ENCODE measurements around the gene CTSC. TPM values are rescaled to one million over a fixed set of nuclear protein-coding genes. Genes with fewer than 3 reads are reported as not detected.
"Not testable (repeated sequence)": the region's sequence is repeated elsewhere in the genome, so short reads cannot be mapped to it uniquely, and the experiment has no call there.

CTSC gene
- total RNA-seq, 4 donors from 2014 or later: 19.5 to 33.1 (median 28.5) TPM

DNA sequence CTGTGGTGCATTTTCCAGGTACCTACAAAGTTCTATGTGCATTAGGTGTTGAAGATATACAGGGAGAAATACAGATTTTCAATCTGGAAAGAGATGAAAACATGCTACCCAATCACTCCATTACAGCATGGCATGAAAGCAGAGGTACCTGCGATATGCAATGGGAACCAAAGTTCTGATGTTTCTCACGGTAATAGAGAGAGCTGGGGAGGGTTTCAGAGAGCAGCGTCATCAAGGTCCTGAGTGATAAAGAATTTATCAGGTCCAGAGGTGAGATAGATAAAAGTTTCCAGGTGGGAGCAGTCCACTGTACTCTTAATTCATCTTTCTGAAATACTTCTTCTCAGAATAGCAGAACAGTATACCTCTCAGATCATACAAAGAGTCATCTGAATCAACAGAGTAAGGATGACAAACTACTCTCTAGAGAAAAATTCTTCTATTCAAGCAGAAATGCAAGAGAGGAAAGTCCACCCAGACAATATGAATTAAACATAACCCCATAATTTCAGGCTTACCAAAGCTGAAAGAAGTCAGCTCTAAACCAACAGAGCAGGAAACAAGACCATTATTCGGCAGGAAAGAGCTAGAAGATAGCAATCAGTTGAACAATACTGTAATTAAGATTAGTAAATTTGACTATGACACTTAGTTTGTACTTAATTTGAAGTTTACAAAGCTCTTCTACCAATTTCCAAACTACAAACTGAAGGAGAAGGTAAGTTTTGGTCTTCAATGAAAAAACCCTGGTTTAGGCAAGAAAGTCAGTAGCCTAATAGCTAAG is 12.8 kb downstream of the CTSC start:
- TF ChIP-seq, protein P1, sequence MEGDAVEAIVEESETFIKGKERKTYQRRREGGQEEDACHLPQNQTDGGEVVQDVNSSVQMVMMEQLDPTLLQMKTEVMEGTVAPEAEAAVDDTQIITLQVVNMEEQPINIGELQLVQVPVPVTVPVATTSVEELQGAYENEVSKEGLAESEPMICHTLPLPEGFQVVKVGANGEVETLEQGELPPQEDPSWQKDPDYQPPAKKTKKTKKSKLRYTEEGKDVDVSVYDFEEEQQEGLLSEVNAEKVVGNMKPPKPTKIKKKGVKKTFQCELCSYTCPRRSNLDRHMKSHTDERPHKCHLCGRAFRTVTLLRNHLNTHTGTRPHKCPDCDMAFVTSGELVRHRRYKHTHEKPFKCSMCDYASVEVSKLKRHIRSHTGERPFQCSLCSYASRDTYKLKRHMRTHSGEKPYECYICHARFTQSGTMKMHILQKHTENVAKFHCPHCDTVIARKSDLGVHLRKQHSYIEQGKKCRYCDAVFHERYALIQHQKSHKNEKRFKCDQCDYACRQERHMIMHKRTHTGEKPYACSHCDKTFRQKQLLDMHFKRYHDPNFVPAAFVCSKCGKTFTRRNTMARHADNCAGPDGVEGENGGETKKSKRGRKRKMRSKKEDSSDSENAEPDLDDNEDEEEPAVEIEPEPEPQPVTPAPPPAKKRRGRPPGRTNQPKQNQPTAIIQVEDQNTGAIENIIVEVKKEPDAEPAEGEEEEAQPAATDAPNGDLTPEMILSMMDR (IDR thresholded peaks at IDR 0.05): no peak
- no peak for TF ChIP-seq POLR2A (IDR thresholded peaks at IDR 0.05)
- no peak for DNase-seq (ENCODE audit: low spot score in 2 of 2)
- intact Hi-C loops (cut with DNase I; ENCODE audit: low total_unique reads): no loop called here
- WGBS, 2 donors: 86 to 92% methylated on average over 4 of the region's 4 CpGs
- no peak overlapping the region for H3K4me3 ChIP-seq (ENCODE audit: low read depth, poor library complexity, severe bottlenecking)

DNA sequence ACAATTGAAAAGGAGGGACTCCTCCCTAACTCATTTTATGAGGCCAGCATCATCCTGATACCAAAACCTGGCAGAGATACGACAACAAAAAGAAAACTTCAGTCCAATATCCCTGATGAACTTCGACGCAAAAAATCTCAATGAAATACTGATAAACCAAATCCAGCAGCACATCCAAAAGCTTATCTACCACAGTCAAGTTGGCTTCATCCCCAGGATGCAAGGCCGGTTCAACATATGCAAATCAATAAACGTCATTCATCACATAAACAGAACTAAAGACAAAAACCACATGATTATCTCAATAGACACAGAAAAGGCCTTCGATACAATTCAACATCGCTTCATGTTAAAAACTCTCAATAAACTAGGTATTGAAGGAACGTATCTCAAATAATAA is 14.7 kb downstream of the CTSC start:
- H3K4me3 ChIP-seq (ENCODE audit: low read depth, poor library complexity, severe bottlenecking); DNase-seq (ENCODE audit: low spot score in 2 of 2); intact Hi-C loops (cut with DNase I; ENCODE audit: low total_unique reads): not testable (repeated sequence)
- WGBS, 2 donors: 86% methylated on average over 8 of the region's 8 CpGs

DNA sequence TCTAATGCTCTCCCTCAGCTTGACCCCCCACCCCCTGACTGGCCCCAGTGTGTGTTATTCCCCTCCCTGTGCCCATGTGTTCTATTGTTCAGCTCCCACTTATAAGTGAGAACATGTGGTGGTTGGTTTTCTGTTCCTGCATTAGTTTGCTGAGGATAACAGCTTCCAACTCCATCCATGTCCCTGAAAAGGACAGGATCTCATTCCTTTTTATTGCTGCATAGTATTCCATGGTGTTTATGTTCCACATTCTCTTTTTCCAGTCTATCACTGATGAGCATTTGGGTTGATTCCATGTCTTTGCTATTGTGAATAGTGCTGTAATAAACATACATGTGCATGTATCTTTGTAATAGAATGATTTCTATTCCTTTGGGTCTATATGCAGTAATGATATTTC is 16.1 kb downstream of the CTSC start:
- intact Hi-C loops (cut with DNase I; ENCODE audit: low total_unique reads); DNase-seq (ENCODE audit: low spot score in 2 of 2); H3K4me3 ChIP-seq (ENCODE audit: low read depth, poor library complexity, severe bottlenecking): not testable (repeated sequence)

DNA sequence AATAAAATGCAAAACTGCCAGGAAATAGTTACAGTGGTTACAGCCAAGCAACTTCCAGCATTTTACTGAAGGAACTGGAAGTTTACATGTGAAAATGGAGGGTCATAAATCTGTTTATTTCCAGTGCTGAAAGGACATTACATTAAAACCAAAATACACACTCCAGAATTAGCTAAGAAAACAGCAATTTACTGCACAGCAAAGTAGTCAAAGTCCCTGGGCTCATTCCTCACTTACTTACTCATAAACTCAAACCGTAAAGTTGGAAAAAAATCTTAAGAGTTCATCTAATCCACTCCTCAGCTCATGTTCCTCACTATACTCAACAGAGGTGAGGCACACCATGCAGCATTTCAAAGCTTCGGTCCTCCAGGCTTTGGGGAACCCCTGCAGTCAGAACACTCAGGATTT is 17.4 kb downstream of the CTSC start:
- DNase-seq (ENCODE audit: low spot score in 2 of 2): no peak
- H3K4me3 ChIP-seq (ENCODE audit: low read depth, poor library complexity, severe bottlenecking): no peak overlapping the region
- intact Hi-C loops (cut with DNase I; ENCODE audit: low total_unique reads): no loop called here
- 34 to 51% methylated on average over 2 of the region's 2 CpGs for WGBS, 2 donors
- TF ChIP-seq POLR2A (IDR thresholded peaks at IDR 0.05): no peak

DNA sequence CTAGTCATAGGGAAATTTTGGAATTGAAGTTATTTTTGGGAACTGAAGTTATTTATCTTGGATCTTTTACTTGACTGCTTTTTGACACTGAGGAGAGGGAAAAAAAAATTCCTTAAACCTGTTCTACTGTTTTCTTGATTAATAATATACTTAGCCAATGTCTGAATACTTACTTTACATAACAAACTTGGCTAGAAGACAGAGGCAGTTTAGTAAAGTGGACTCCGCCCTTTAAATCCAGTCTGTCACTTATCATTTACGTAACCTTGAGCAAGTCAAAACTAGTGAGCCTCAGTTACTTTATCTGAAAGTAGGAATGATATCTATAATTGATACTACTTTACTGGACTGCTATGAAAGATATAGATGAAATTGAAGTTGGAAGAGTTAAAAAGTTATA is 19.5 kb downstream of the CTSC start:
- WGBS, 2 donors: 34 to 72% methylated on average over 2 of the region's 2 CpGs
- H3K4me3 ChIP-seq (ENCODE audit: low read depth, poor library complexity, severe bottlenecking): no peak overlapping the region
- TF ChIP-seq, protein P1 (IDR thresholded peaks at IDR 0.05): no peak
- TF ChIP-seq POLR2A (IDR thresholded peaks at IDR 0.05): no peak
- intact Hi-C loops (cut with DNase I; ENCODE audit: low total_unique reads): no loop called here
- no peak for DNase-seq (ENCODE audit: low spot score in 2 of 2)

DNA sequence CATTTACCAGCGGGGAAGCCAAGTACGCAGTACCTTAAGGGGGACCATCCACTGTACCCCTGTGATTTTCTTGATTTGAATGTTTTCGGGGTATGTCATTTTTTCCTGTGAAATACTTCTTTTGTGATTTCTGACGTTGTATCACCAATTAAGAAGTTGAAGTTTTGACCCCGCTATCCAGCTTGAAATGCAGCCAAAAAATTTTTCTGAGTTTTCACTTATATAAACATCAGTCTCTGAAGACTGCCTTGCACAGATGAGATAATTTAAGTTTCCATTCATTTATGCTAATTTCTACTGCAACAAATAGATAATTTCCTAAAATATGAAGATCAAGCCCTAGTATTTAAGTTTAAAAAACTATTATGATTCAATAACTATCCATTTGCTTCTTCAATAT is 20.0 kb downstream of the CTSC start:
- whole genome bisulfite sequencing, 2 donors: 77 to 83% methylated on average over 5 of the region's 5 CpGs
- TF ChIP-seq, protein P1 (IDR thresholded peaks at IDR 0.05): no peak
- no peak for TF ChIP-seq POLR2A (IDR thresholded peaks at IDR 0.05)

DNA sequence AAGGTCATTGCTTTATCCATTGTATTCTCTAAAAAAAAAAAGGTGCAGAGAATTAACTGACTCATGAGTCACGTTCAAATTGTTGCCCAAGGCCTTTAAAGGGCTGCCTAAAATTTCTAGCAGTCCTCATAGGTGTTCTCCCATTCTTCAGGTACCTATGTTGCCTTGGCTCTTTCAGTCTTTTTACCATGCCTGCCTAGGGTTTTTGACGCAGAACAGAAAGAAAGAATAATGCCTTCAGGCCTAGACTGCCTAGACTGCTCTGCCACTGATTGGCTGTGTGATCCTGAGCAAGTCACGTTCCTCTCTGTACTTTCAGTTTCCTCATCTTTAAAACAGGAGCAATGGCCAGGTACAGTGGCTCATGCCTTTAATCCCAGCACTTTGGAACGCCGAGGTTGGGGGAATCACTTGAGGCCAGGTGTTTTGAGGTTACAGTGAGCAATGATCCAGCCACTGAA is 21.5 kb downstream of the CTSC start:
- 60 to 65% methylated on average over 5 of the region's 5 CpGs for WGBS, 2 donors
- intact Hi-C loops (cut with DNase I; ENCODE audit: low total_unique reads): no loop called here
- TF ChIP-seq, protein P1 (IDR thresholded peaks at IDR 0.05): no peak
- TF ChIP-seq POLR2A (IDR thresholded peaks at IDR 0.05): no peak

More for the DNA sequence above, 20.0 kb downstream of the CTSC start:
- intact Hi-C loops (cut with DNase I; ENCODE audit: low total_unique reads): no loop called here
- no peak for DNase-seq (ENCODE audit: low spot score in 2 of 2)
- no peak overlapping the region for H3K4me3 ChIP-seq (ENCODE audit: low read depth, poor library complexity, severe bottlenecking)

More for the DNA sequence above, 21.5 kb downstream of the CTSC start:
- no peak for DNase-seq (ENCODE audit: low spot score in 2 of 2)
- no peak overlapping the region for H3K4me3 ChIP-seq (ENCODE audit: low read depth, poor library complexity, severe bottlenecking)
